HG02938 (cell line): ENCODE data around the gene RALY.

ENCODE experiments used
- ATAC-seq: cut with Tn5 transposase; IDR thresholded peaks from one replicate; pipeline ENCODE4 v1.9.1; 2021; ENCODE audit warnings: mild to moderate bottlenecking, moderate library complexity; ENCODE audit not compliant: unreplicated experiment

The RALY gene

GRCh38 chr20:34102342-34102741 lies 108.6 kb downstream of the RALY start:
- no peak for ATAC-seq

- ATAC-seq = no peak
Observed at GRCh38 chr20:34104059-34104458, 110.3 kb downstream of the RALY start.

GRCh38 chr20:34105978-34106675 lies 112.4 kb downstream of the RALY start:
- no peak for ATAC-seq

- no peak for ATAC-seq
Observed at GRCh38 chr20:34108616-34109174, 115.0 kb downstream of the RALY start.

GRCh38 chr20:34109442-34109841 lies 115.7 kb downstream of the RALY start:
- ATAC-seq = no peak

GRCh38 chr20:34110025-34110744 lies 116.5 kb downstream of the RALY start:
- no peak for ATAC-seq

GRCh38 chr20:34110745-34111641 lies 117.3 kb downstream of the RALY start:
- ATAC-seq = no peak

GRCh38 chr20:34111702-34112599 lies 118.2 kb downstream of the RALY start, which contains the start of gene EIF2S2:
EIF2S2 (minus strand) TSS chr20:34112243; CDS start chr20:34112110, 133 bp downstream.
- ATAC-seq = peak; percentile 89

GRCh38 chr20:34112600-34113101 lies 118.9 kb downstream of the RALY start:
- no peak for ATAC-seq

- no peak for ATAC-seq
Observed at GRCh38 chr20:34114809-34115208, 121.1 kb downstream of the RALY start.

- ATAC-seq = no peak
Observed at GRCh38 chr20:34115232-34115631, 121.5 kb downstream of the RALY start.

- ATAC-seq = no peak
Observed at GRCh38 chr20:34120213-34120612, 126.5 kb downstream of the RALY start.

GRCh38 chr20:34122274-34122980 lies 128.7 kb downstream of the RALY start:
- ATAC-seq = no peak

GRCh38 chr20:34123309-34123708 lies 129.6 kb downstream of the RALY start:
- ATAC-seq = no peak

GRCh38 chr20:34124469-34125249 lies 130.9 kb downstream of the RALY start:
- ATAC-seq = no peak

GRCh38 chr20:34127792-34128191 lies 134.1 kb downstream of the RALY start:
- ATAC-seq = no peak

GRCh38 chr20:34129518-34130162 lies 135.9 kb downstream of the RALY start:
- ATAC-seq = no peak

GRCh38 chr20:34131491-34131890 lies 137.8 kb downstream of the RALY start:
- ATAC-seq = no peak
